Keratinocyte (primary cell): ENCODE results near the gene NUP160.

Source experiments
- CTCF ChIP-seq, 3 experiments: IDR thresholded peaks in 1 of 3; conservative IDR thresholded peaks in 1 of 3; optimal IDR thresholded peaks in 1 of 3; 2 replicates in 2 of 3; 3 replicates in 1 of 3; pipeline versions ENCODE3 to v1.5.1; 2011; ENCODE audit warnings: low read length in 3 of 3, mild to moderate bottlenecking in 3 of 3, moderate library complexity in 2 of 3, control low read depth in 1 of 3, inconsistent platforms in 1 of 3; ENCODE audit not compliant: insufficient read depth in 2 of 3; ENCODE audit errors: extremely low read depth in 1 of 3
- EZH2 ChIP-seq: IDR thresholded peaks from one replicate; pipeline ENCODE4 v1.6.1; 2012; ENCODE audit warnings: inconsistent platforms, mild to moderate bottlenecking, low read length, moderate library complexity

- TF ChIP-seq CTCF (optimal IDR thresholded peaks at IDR 0.05 in 1 of 3, IDR thresholded peaks at IDR 0.05 in 1 of 3, conservative IDR thresholded peaks at IDR 0.05 in 1 of 3; ENCODE audit: extremely low read depth in 1 of 3, insufficient read depth in 2 of 3, low read length in 3 of 3), result no peak
- no peak for TF ChIP-seq EZH2
Measured at GRCh38 chr11:47846998-47847397, 1.2 kb downstream of the NUP160 start.
